Ovary (tissue), 3 donors: ENCODE measurements around the gene DIDO1.

Source experiments
- CTCF ChIP-seq, 3 donors: fragments of 450-650 bp in 2 of 3; fragments of 200-600 bp in 1 of 3; IDR thresholded peaks; one replicate each; pipeline versions ENCODE4 v1.5.1 to v1.8.0; 2016 to 2022; ENCODE audit warnings: antibody characterized with exemption in 3 of 3, mild to moderate bottlenecking in 1 of 3
- POLR2A ChIP-seq: fragments of 450-650 bp; IDR thresholded peaks from one replicate; pipeline ENCODE4 v1.6.1; 2017; ENCODE audit warnings: antibody characterized with exemption, mild to moderate bottlenecking, moderate library complexity
- donor health status: DM: no; HTN: no; CAD: no.

- TF ChIP-seq CTCF (IDR thresholded peaks at IDR 0.05) (no peak), POLR2A (no peak)
Measured at GRCh38 chr20:62952968-62953838, 26.9 kb upstream of the DIDO1 start.
